Endothelial cell (in vitro differentiated cells): ENCODE measurements around the gene PTPRK. TPM values are rescaled to one million over a fixed set of nuclear protein-coding genes. Genes with fewer than 3 reads are reported as not detected.

Experiments
- DNase-seq: peaks from one replicate; pipeline ENCODE4 v3.0.0; 2021; ENCODE audit warnings: low spot score
- H3K27ac Mint-ChIP-seq: one replicate; pipeline ENCODE4 v1.8.0; 2021; ENCODE audit warnings: mixed read lengths, inconsistent platforms; ENCODE audit not compliant: unreplicated experiment
- H3K27me3 Mint-ChIP-seq: one replicate; pipeline ENCODE4 v1.8.0; 2021; ENCODE audit warnings: mild to moderate bottlenecking, moderate library complexity, mixed read lengths, inconsistent platforms; ENCODE audit not compliant: unreplicated experiment
- H3K36me3 Mint-ChIP-seq: one replicate; pipeline ENCODE4 v1.8.0; 2021; ENCODE audit warnings: mild to moderate bottlenecking, low read depth, mixed read lengths, inconsistent platforms; ENCODE audit not compliant: unreplicated experiment
- H3K4me1 Mint-ChIP-seq: one replicate; pipeline ENCODE4 v1.8.0; 2021; ENCODE audit warnings: mild to moderate bottlenecking, mixed read lengths, inconsistent platforms; ENCODE audit not compliant: unreplicated experiment
- H3K4me3 Mint-ChIP-seq: one replicate; pipeline ENCODE4 v1.8.0; 2021; ENCODE audit warnings: mild to moderate bottlenecking, mixed read lengths, inconsistent platforms; ENCODE audit not compliant: unreplicated experiment
- H3K9me3 Mint-ChIP-seq: one replicate; pipeline ENCODE4 v1.8.0; 2021; ENCODE audit warnings: mixed read lengths, inconsistent platforms; ENCODE audit not compliant: unreplicated experiment
- total RNA-seq: library from RNA; stranded (reverse); fragmentation: NEBNext Ultra II Directional; extraction: Animal tissue kit (Norgen Biotek cat#: 25700); gene quantifications from one replicate; pipeline ENCODE4 v1.2.1, GENCODE V29; 2021; ENCODE audit not compliant: unreplicated experiment
- TF ChIP-seq, protein P1 (sequence below): fragments of 200-600 bp; sonication (generic); IDR thresholded peaks from one replicate; pipeline ENCODE4 v1.5.0; 2021; ENCODE audit warnings: antibody characterized with exemption; ENCODE audit not compliant: unreplicated experiment

Gene PTPRK
- total RNA-seq, 1 donor from 2014 or later, result 47.3 TPM

DNA sequence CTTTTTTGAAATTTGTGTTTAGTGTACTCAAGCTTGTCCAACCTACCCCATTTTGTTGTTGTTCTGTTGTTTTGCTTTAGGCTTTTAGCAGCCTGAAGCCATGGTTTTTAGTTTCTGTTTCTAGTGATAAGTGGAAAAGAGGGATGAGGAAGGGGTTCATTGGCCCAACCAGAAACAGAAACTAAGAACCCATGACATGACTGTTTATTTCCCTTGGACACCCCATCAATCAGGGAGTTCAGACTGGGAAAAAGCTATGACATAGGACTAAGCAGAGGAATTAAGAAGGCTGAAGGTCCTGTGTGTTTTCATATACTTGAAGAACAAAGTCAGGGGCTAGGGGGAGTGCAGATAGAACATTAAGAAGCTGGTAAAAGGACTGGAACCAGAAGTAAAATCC, 425.0 kb downstream of the PTPRK start:
- H3K4me1 Mint-ChIP-seq, result no peaks in the 10 kb centered on the region
- H3K27me3 Mint-ChIP-seq, result no peaks in the 10 kb centered on the region
- TF ChIP-seq, protein P1, sequence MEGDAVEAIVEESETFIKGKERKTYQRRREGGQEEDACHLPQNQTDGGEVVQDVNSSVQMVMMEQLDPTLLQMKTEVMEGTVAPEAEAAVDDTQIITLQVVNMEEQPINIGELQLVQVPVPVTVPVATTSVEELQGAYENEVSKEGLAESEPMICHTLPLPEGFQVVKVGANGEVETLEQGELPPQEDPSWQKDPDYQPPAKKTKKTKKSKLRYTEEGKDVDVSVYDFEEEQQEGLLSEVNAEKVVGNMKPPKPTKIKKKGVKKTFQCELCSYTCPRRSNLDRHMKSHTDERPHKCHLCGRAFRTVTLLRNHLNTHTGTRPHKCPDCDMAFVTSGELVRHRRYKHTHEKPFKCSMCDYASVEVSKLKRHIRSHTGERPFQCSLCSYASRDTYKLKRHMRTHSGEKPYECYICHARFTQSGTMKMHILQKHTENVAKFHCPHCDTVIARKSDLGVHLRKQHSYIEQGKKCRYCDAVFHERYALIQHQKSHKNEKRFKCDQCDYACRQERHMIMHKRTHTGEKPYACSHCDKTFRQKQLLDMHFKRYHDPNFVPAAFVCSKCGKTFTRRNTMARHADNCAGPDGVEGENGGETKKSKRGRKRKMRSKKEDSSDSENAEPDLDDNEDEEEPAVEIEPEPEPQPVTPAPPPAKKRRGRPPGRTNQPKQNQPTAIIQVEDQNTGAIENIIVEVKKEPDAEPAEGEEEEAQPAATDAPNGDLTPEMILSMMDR, result no peak
- H3K9me3 Mint-ChIP-seq, result no peaks in the 10 kb centered on the region
- DNase-seq, result no peak
- no peak overlapping the region for H3K27ac Mint-ChIP-seq
- H3K4me3 Mint-ChIP-seq, result no peak overlapping the region
- no peaks in the 10 kb centered on the region for H3K36me3 Mint-ChIP-seq

DNA sequence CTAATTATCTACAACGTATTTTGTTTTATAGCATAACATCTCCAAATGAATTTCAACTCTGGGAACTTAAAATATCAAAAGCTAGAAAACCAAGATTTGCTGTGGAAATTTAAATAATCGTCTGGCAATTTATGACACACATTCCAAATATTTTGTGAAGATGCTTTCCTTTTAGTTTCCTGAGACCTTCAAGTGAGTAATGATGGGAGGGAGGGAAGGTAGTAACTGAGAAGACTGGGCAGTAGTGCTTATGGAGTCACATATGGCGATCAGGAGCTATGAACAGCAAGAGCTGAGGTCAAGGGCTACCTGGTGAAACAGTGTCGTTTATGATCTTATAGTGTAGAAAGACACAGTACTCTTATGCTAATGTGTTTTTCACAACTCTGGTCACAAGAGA, 441.4 kb downstream of the PTPRK start:
- H3K27ac Mint-ChIP-seq, result no peak overlapping the region

DNA sequence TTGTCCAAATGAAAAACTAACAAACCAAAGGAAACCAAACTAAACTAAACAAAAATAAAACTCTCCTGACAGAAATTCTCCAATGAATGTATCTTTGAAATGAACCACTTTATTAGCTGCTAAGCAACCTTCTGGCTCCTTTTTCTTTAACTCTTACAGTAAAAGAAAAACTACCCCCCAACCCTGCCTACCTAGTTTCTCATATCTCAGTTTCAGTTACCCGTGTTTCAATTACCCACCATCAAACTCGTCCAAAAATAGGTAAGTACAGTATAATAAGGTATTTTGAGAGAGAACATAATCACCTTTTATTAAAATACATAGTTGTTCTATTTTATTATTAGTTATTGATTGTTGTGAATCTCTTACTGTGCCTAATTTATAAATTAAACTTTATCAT, 442.1 kb downstream of the PTPRK start:
- Mint-ChIP-seq H3K27me3 (no peaks in the 10 kb centered on the region), H3K36me3 (no peaks in the 10 kb centered on the region), H3K9me3 (no peaks in the 10 kb centered on the region), H3K4me3 (no peak overlapping the region), H3K4me1 (no peaks in the 10 kb centered on the region), H3K27ac (no peak overlapping the region)
- DNase-seq, result no peak
- TF ChIP-seq, protein P1, result no peak

More for the DNA sequence above, 441.4 kb downstream of the PTPRK start:
- Mint-ChIP-seq H3K4me1 (no peaks in the 10 kb centered on the region), H3K36me3 (no peaks in the 10 kb centered on the region), H3K9me3 (no peaks in the 10 kb centered on the region), H3K27me3 (no peaks in the 10 kb centered on the region), H3K4me3 (no peak overlapping the region)
- no peak for DNase-seq
- TF ChIP-seq, protein P1, result no peak

DNA sequence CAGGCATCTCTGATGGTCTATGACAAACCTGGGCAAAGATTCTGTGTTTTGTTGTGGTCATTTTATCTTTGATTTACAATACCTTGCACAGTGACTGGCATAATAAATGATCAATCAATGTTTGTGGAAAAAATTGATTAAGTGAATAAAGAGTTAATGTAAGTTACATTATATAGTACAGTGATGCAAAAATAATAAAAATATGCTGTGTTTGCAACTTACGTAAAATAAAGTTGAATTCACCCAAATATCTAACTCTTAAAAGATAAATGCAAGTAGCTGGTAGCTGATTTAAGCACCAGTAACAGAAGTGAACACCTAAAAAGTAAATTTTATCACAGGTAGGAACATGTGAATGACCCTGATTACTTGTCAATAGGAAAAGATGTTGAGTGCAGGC, 443.6 kb downstream of the PTPRK start:
- Mint-ChIP-seq H3K9me3 (no peaks in the 10 kb centered on the region), H3K36me3 (no peaks in the 10 kb centered on the region), H3K4me3 (no peak overlapping the region), H3K4me1 (no peaks in the 10 kb centered on the region), H3K27me3 (no peaks in the 10 kb centered on the region), H3K27ac (no peak overlapping the region)
- DNase-seq, result no peak
- TF ChIP-seq, protein P1, result no peak

DNA sequence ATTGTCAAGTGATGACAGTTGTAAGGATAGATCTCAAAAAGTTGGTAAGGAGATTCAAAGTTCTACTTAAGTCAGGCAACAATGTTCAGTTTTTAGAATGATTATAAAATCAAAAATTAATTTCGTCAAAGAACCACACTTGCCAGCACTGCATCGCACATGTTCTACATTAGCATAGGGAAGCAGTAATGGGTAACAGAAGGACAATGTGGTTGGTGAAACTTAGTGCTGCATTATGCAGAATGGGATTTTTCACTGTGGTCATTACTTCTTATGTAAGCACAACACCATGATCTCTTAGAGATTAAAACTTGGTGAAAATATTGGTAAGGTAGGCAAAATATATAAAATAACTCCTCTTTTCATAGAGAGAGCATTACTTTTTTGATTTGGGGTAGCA, 445.8 kb downstream of the PTPRK start:
- TF ChIP-seq, protein P1, result no peak
- no peaks in the 10 kb centered on the region for H3K36me3 Mint-ChIP-seq
- H3K27ac Mint-ChIP-seq, result no peak overlapping the region

More for the DNA sequence above, 445.8 kb downstream of the PTPRK start:
- Mint-ChIP-seq H3K27me3 (no peaks in the 10 kb centered on the region), H3K4me1 (no peaks in the 10 kb centered on the region), H3K4me3 (no peak overlapping the region), H3K9me3 (no peaks in the 10 kb centered on the region)
- DNase-seq, result no peak
